HG03565 (cell line): ENCODE results near the gene TMEM179.

Experiments
- ATAC-seq: cut with Tn5 transposase; IDR thresholded peaks from one replicate; pipeline ENCODE4 v1.9.1; 2021; ENCODE audit warnings: mild to moderate bottlenecking, moderate library complexity; ENCODE audit not compliant: unreplicated experiment

Gene TMEM179

GRCh38 chr14:104600141-104600643 is 4.4 kb downstream of the TMEM179 start:
- no peak for ATAC-seq

GRCh38 chr14:104599446-104599845 is 5.1 kb downstream of the TMEM179 start:
- no peak for ATAC-seq

- no peak for ATAC-seq
Measured at GRCh38 chr14:104598910-104599273, 5.7 kb downstream of the TMEM179 start.

- no peak for ATAC-seq
Measured at GRCh38 chr14:104598039-104598909, 6.3 kb downstream of the TMEM179 start.

GRCh38 chr14:104597576-104597975 is 7.0 kb downstream of the TMEM179 start:
- ATAC-seq: no peak

GRCh38 chr14:104596927-104597351 is 7.6 kb downstream of the TMEM179 start:
- no peak for ATAC-seq

- ATAC-seq: no peak
Measured at GRCh38 chr14:104596451-104596918, 8.1 kb downstream of the TMEM179 start.

- ATAC-seq: no peak
Measured at GRCh38 chr14:104595911-104596450, 8.6 kb downstream of the TMEM179 start.

GRCh38 chr14:104595116-104595675 is 9.4 kb downstream of the TMEM179 start:
- ATAC-seq: no peak

- ATAC-seq: no peak
Measured at GRCh38 chr14:104594310-104595046, 10.1 kb downstream of the TMEM179 start.

GRCh38 chr14:104593710-104594136 is 10.8 kb downstream of the TMEM179 start:
- ATAC-seq: no peak

GRCh38 chr14:104593241-104593701 is 11.3 kb downstream of the TMEM179 start:
- ATAC-seq: no peak

GRCh38 chr14:104592785-104593184 is 11.8 kb downstream of the TMEM179 start:
- no peak for ATAC-seq

GRCh38 chr14:104592292-104592672 is 12.3 kb downstream of the TMEM179 start:
- no peak for ATAC-seq

- ATAC-seq: no peak
Measured at GRCh38 chr14:104591506-104592291, 12.9 kb downstream of the TMEM179 start.

GRCh38 chr14:104591031-104591430 is 13.5 kb downstream of the TMEM179 start:
- no peak for ATAC-seq

- no peak for ATAC-seq
Measured at GRCh38 chr14:104590240-104590965, 14.2 kb downstream of the TMEM179 start.

- ATAC-seq: no peak
Measured at GRCh38 chr14:104589338-104590195, 15.0 kb downstream of the TMEM179 start.
